HEK293 (cell line): ENCODE data around the gene SP2.

Experiments used
- CTCF ChIP-seq: fragments of 450-650 bp; formaldehyde crosslinking; IDR thresholded peaks from 2 replicates; pipeline ENCODE4 v1.5.1; 2016; ENCODE audit warnings: missing biosample characterization, missing genetic modification characterization
- YY1 ChIP-seq: fragments of 450-650 bp; formaldehyde crosslinking; IDR thresholded peaks from 2 replicates; pipeline ENCODE4 v1.5.1; 2018; ENCODE audit warnings: missing biosample characterization, missing genetic modification characterization
- ZNF18 ChIP-seq: fragments of 450-650 bp; formaldehyde crosslinking; IDR thresholded peaks from 2 replicates; pipeline ENCODE4 v1.5.1; 2016; ENCODE audit warnings: missing biosample characterization, missing genetic modification characterization
- ZNF521 ChIP-seq: fragments of 450-650 bp; formaldehyde crosslinking; IDR thresholded peaks from 2 replicates; pipeline ENCODE4 v1.5.1; 2017; ENCODE audit warnings: missing biosample characterization, mild to moderate bottlenecking, missing genetic modification characterization
- TF ChIP-seq, protein P1 (sequence below): fragments of 450-650 bp; formaldehyde crosslinking; IDR thresholded peaks from 2 replicates; pipeline ENCODE4 v1.5.1; 2016; ENCODE audit warnings: missing biosample characterization, missing genetic modification characterization
- TF ChIP-seq, protein P2 (sequence below): fragments of 450-650 bp; formaldehyde crosslinking; IDR thresholded peaks from 2 replicates; pipeline ENCODE4 v1.5.1; 2016; ENCODE audit warnings: missing biosample characterization, missing genetic modification characterization, low read depth

DNA sequence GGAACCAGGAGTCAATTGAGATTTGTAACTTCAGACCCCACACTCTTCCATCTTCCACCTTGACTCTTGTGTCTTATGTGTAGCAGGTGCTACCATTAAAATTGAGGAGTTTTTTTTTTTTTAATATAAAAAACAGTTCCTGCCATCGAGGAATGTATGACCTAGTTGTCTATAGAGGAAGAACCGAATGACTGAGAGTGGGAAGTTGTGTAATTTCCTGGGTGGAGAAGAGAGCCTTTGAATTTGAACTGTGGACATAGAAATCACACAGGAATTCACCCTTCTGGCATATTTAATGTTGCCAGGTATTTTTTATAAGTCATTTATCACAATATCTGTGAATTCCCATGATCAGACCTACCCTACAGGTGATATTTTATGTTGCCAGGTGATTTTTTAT lies 22.0 kb downstream of the SP2 start:
- no peak for TF ChIP-seq CTCF (tag by site-specific recombination)
- no peak for TF ChIP-seq ZNF521 (tag by site-specific recombination)
- TF ChIP-seq, protein P1, sequence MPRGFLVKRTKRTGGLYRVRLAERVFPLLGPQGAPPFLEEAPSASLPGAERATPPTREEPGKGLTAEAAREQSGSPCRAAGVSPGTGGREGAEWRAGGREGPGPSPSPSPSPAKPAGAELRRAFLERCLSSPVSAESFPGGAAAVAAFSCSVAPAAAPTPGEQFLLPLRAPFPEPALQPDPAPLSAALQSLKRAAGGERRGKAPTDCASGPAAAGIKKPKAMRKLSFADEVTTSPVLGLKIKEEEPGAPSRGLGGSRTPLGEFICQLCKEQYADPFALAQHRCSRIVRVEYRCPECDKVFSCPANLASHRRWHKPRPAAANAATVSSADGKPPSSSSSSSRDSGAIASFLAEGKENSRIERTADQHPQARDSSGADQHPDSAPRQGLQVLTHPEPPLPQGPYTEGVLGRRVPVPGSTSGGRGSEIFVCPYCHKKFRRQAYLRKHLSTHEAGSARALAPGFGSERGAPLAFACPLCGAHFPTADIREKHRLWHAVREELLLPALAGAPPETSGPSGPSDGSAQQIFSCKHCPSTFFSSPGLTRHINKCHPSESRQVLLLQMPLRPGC (tag by site-specific recombination) = no peak
- no peak for TF ChIP-seq YY1
- TF ChIP-seq, protein P2, sequence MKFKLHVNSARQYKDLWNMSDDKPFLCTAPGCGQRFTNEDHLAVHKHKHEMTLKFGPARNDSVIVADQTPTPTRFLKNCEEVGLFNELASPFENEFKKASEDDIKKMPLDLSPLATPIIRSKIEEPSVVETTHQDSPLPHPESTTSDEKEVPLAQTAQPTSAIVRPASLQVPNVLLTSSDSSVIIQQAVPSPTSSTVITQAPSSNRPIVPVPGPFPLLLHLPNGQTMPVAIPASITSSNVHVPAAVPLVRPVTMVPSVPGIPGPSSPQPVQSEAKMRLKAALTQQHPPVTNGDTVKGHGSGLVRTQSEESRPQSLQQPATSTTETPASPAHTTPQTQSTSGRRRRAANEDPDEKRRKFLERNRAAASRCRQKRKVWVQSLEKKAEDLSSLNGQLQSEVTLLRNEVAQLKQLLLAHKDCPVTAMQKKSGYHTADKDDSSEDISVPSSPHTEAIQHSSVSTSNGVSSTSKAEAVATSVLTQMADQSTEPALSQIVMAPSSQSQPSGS = no peak
- no peak for TF ChIP-seq ZNF18 (tag by site-specific recombination)
